ENCODE measurements around the gene CHD9.
A peak's percentile ranks its signal among the peaks of the same experiment; 100 is the strongest.
"Not testable (repeated sequence)": the region's sequence is repeated elsewhere in the genome, so short reads cannot be mapped to it uniquely, and the experiment has no call there.

CHD9 gene

DNA sequence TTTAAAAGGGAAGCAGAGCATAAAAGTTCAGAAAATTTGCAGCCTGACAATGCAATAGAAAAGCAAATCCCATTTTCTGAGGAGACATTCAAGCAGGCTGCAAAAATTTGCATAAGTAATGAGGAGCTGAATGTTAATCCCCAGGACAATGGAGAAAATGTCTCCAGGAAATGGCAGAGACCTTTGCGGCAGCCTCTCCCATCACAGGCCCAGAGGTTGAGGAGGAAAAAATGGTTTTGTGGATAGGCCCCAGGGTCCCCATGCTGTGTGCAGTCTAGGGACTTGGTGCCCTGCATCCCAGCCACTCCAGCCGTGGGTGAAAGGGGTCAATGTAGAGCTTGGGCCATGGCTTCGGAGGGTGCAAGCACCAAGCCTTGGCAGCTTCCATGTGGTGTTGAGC, 19.5 kb downstream of the CHD9 start:
- not testable (repeated sequence) for DNase-seq

DNA sequence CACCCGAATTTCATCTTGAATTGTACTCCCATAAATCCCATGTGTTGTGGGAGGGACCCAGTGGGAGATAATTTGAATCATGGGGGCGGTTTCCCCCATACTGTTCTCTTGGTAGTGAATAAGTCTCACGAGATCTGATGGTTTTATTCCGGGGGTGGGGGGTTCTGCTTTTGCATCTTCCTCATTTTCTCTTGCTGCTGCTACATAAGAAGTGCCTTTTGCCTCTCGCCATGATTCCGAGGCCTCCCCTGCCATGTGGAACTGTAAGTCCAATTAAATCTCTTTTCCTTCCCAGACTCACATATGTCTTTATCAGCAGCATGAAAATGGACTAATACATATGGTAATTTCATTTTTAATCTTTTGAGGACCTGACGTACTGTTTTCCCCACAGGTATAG, 20.7 kb downstream of the CHD9 start:
- DNase-seq: not testable (repeated sequence)

DNA sequence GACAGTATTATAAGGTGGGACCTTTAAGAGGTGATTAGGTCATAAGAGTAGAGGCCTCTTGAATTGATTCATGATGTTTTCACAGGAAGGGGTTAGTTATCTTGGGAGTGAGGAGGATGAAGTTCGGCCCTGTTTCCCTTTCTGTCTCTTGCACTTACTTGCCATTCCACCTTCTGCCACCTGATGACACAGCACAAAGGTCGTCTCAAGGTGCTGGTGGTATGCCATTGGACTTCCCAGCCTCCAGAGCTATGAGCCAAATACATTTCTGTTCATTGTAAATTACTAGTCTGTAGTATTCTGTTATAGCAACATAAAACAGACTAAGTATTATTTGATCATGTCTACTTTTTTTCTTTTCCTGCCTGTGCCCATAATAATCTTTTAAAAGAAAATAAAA, 23.5 kb downstream of the CHD9 start:
- DNase-seq: no peak

DNA sequence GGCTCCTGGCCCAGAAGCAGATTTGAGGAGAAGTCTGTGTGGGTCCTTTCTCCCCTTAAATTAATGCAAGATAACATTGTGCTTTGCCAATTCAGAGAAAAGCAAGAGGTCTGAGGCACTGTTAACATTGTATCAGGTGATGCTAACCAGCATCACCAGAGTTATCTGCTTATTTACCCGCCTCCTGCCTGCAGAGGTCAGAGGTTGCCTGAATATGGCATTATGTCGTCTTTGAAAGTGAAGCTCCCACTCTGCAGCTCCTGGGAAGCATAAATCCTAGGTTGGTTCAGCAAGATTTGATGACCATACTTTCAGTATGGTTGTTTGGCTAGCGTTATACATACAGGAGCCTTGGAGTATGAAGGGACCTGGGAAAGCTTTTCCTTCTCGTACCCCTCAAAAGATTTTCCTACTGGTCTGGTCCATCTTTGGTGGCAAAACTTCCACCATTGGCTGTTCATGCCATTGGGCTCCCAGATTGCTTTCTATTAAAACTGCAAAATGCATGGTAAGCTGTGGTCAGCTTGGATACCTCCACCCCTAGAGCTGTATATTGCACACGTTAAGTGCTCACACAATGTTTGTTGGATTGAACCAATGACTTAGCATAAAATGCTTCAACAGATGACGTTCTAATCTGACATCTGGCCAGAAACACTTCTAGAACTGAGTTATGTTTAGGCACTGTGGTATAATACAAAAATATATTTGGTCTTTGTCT, 24.1 kb downstream of the CHD9 start:
- DNase-seq: no peak

DNA sequence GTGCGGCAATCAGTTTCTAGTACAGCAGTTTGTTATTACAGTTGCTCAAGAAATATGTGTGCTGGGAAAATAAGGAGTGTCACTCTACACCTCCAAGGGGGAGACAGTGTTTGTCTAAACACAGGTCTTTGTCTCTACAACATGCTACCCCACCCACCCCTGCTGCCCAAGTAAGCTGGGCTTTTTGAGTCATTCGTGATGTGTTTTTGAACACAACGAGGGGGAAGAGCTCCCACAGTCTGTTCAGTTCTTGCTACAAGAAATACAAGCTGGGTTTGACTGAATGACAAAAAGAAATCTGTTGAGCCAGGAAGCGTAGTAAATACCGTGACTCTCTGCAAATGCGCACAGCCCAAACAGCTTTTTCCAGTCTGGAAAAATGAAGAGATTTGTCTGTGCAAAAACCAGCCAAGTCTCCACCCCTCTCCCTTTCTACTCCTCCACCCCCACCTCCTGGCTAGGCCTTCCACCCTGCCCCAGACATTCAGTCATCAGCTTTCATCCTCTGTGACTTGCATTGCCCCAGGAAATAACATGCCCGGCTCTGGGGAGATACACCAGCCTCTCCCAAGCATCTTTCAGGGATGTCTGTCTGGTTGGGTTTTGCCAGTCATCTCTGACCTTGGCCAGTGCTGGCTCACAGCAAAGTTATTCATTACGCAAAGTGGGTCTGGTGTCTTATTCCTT, 25.7 kb downstream of the CHD9 start:
- DNase-seq: peak in 22 of 56 donors; percentile 7 to 63 (median 38)

DNA sequence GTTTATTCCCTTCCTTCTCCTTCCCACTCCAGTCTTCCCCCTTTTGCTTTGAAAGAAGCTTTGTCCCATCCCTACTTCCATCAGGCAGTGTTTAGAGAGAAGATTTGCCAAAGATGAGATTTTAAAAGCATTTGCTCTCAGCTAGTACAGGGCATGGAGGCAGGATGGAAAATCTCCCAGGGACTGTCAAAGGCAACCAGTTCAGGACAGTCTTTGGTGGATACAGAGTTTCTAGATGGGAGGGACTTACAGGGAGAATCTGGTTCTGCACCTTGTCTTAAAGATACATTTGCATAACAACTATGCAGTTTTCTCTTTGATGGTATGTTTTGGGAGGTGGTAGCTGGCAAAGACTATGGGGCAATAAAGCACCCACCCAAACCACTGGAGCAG, 26.2 kb downstream of the CHD9 start:
- DNase-seq: no peak

DNA sequence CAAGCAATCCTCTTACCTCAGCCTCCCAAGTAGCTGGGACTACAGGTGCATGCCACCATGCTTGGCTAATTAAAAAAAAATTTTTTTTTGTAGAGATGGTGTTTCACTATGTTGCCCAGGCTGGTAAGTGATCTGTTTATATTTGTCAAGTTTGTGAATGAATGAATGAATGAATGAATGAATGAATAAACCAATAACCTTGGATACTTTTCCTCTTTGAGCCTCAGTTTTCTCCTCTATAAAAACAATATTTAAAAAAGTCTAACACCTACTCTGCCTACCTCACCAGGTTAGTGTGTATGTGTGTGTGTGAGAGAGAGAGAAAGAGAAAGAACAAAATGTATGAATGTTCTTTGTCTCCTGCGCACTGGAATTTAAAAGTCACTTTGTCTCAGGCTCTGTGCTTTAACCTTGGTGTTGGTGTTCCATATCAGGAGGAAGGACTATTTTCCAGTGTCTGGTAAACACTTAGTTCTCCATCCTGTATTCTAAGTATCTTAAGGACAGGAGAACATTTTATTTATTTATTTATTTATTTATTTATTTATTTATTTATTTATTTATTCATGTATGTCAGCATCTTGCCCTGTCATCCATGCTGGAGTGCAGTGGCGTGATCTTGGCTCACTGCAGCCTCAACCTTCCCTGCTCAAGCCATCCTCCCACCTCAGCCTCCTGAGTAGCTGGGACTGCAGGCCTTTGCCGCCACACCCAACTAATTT, 27.1 kb downstream of the CHD9 start:
- no peak for DNase-seq

DNA sequence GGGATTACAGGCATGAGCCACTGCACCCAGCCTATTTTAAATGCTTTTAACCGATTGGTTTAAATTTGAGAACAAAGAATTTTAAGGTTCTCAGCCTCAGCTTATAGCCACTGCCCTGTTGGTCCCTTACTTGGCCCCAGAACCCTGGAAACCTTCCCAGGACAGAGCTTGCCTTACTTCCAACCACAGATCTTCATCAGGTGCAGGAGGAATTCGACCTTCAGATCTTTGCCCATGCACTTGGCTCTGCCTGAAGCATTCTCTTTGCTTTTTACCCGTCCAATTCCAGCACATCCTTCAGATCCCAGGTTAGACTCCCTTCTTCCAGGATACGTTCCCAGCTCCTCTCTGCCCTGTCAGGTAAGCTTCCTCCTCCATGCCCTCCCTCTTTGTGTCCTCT, 27.7 kb downstream of the CHD9 start:
- no peak for DNase-seq

DNA sequence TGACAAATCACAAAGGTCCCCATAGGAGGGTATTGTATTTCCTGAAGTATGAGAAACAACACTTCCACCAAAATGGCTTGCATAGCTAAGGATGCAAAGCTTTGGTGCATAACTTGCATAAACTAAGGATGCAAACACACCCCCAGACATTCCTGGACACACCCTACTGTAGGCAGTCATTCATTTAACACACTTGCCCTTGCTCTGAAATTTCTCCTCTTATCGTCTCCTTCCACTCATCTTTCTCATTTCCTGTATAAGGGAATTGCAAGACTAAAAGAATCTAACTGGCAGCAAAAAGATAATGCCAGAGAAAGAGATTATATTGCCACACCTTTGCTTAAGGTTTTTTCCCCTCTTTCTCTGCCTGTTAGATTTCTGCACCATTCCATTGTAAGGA, 28.3 kb downstream of the CHD9 start:
- no peak for DNase-seq

DNA sequence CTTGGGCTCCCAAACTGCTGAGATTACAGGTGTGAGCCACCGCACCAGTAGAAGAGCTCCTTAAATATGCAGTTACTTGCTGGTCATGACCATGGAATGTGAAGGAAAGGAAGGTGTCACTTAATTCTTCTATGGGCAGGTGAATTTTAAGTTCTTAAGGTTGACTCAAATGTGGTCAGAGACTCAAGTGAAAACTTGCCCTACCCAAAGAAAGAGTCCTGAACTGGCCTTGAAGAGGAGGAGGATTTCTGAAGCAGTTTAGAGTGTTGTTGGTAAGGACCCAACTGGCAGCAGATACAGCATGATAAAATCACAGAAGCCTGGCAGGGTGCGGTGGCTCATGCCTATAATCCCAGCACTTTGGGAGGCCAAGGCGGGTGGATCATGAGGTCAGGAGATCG, 29.4 kb downstream of the CHD9 start:
- DNase-seq: no peak

DNA sequence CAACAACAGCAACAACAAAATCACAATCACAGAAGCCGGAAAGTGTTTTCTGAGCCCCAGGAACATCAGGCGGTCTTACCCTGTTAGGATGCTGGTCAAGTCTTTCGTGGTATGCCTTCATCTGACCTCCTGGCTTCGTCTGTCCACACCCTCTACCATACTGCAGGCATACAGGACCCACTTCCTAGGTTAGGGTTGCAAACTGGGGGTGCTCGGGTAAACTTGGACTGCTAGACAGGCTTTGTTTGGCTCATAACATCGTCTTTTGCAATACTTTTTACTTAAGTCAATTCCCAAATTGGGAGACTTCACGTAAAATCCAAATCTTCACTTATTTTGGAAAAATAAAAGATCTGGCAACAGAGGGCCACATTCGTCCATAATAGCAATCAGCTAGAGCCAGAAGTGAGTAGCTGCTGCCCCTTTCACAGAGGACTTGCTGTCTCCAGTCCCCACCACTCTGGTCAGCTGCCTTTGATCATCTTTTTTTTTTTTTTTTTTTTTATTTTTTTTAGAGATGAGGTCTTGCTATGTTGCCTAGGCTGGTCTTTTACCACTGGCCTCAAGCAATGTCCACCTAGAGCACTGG, 30.0 kb downstream of the CHD9 start:
- DNase-seq: peak in 1 of 56 donors; percentile 7

DNA sequence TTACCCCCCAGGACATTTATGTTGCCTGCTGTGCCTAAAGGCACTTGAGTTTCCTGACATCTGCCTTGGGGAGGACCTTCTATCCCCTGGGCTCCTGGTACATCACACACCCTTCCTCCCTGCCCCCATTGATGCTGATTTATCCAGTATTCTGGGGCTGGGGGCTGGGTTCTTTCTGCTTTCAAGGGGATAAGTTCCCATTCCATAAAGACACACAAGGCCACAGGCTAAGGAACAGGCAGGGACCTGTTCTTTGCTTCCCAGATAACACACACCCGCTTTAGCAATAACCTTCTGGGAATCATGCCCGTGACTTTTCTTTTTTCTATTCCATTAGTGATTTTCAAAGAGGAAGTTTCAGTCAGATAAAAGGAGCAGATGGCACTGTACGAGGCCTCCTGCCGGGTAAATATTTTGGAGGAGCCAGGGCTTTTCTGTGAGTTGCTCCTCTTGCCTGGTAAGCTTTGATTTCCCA, 30.6 kb downstream of the CHD9 start:
- DNase-seq: no peak

DNA sequence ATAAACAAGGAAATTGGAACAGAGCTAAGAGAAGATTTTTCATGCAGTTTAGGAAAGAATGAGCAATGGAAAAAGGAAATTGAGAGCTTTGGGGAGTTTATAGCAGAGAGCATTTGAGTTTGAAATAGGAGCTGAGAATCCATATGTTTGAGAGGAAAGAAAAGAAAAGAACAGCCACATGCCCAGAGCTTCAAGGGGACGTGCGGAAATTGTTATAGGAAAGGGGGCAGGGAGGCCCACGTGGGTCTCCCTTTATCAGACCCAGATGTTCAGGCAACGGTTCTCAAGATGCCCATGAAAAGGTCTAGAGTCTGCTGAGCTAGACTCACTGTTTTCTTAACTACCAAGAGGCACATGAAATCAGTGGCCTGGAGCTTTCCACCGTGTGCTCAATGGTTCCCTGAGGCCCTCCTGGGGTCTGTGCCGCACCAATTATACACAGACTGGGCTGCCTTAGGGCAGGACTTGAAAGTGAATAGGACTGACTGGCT, 31.2 kb downstream of the CHD9 start:
- no peak for DNase-seq

DNA sequence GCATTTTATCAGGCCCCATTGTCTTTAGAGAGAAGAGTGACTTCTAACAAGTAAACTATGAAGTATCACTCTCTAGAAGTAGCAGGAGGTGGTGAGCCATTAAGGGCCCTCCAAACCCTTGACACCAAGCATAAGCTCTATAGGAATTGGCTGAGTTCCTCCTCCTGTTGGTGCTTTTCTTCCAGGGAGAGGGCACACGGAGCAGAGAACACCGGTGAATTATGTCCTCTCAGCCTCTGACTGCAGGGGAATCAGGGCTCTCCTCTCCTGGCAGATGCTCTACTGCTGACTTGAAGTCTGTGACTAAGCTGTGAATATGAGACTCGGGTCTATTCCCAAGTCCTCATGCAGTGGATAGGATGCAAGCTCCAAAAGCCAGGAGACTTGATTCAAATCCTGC, 32.3 kb downstream of the CHD9 start:
- no peak for DNase-seq

DNA sequence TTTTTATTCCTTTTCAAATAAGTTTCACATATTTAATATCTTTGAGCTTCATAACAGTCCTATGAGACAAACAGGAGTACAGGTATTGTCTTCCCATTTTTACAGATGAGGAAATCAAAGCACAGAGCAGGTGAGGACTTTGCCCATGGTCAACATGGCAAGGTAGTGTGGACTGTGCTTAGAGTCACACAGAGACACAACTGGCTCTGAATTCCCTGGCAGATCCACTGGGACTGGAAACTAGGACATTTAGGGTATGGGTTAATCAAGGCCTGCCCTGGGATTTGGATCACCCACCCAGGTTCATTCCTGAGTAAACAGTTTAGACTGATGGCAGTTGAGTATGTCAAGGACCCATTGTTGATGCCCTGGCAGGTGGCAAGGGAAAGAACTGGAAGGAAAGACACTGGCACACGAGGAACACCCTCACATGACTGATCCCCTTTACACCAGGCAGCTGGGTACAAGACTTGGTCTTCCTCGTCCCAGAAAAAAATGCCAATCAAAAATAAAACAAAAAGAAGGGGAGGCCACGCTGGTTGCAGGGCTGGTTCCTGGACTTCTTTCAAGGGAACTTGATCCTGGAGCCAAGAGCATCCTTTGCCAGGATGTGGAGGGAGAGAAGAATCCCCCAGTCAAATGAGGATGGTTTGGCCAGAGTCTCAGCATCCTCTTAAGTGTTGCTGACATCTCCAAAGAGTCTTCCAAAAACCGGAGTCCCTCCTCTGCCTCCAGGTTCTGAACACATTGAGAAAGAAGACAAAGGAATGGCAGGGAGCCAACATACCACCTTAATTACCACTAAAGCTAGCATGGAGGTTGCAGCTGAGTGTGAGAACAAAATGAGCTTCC, 34.9 kb downstream of the CHD9 start:
- peak in 31 of 56 donors; percentile 6 to 70 (median 31) for DNase-seq

DNA sequence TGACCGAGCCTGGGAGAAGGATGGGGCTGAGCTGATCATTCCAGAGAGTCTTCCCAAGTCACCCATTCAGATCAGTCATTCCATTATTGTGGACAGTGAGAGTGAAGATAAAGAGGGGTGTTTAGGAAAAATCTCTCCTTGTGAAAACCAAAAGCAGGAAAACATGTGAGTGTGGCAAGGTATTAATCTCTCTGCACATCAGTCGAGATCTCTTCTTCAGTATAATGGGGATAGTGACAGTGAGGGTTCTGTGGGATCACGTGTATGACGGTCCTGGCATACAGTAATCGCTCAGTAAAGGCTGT, 35.4 kb downstream of the CHD9 start:
- DNase-seq: no peak

DNA sequence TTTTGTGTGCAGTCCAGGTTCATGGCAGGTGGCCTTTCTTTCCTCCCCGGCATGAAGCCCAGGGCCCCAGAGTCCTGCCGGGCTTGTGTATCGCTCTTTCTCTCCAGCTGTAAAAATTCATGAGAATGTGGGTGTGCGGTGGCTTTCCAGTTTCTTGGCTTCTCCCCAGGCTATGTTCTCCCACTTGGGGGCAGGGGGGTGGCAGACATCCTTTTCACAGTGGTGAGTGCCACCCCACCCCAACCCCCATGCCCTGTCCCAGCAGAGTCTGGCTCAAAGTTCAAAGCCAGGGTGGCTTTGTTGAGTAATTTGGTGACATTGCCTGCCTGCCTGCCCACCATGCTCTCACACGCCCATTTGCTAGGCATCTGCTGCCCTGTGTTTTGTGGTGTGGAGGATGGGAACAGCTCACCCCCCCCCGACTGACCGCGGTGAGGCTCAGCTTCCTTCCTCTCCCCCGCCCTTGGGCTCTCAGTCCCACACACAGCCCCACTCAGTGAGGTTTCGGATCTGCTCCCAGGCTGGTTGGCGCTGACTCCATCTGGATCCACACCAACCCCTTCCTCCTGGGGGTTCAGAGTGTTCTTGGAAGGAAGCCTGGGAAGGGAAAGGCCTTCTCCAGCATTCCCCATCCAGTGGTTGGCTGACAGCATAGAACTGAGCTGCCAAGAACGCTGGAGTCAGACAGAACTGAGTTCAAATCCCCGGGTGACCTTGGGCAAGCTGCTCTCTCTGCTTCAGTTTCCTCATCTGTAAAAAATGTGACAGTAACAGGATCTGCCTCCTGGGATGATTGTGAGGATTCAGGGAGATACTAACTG, 36.0 kb downstream of the CHD9 start:
- peak in 54 of 56 donors; percentile 50 to 92 (median 80) for DNase-seq

DNA sequence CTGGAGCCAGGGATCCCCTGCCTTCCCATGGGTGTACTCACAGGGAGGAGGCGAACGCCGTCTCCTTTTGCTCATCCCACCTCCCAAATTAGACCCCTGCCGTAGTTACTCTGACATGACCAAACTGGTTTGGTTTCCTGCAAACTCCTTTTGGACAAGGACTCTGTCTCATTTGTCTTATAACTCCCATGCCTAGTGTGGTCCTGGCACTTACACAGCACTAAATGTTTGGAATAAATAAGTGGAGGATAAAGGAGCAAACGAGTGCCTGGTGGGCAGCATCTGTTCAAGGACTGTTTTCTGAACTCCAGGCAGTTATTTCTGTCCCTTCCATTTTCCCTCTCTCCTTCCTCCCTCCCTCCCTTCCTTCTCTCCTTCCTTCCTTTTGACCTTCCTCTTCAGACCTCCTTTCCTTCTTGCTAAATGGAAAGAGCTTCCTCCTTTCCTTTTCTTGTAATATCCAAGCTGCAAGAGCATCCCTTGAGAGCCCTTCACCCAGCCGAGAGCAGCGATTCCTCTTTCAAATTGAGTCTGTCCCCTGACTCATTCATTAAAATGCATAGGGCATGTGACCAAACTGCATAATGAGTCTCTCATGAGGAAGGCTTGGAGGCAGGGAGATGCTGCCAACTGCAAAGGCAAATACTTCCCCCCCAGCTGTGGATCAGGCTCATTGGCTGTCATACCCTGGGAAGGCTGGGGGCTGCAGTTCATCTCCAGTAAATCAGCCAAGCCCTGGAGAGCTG, 36.8 kb downstream of the CHD9 start:
- DNase-seq: peak in 52 of 56 donors; percentile 12 to 91 (median 73)

DNA sequence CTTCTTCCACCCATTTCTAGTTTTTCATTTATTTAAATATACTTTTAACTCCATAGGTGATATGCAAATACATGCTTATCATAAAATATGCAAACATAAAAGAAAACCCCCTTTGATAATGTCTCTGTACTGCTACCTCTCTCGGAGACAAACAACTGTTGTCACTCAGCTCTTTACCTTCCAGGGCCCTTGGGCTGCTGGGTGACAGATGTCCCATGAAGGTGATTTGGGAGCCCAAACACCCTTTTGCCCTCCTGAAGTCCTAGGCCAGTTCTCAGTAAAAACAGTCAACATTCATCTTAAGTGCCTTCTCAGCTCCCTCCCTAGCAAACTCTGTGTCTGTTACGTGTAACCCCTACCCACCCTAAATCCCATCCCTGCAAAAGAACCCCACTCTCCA, 37.5 kb downstream of the CHD9 start:
- no peak for DNase-seq
